HG02938 (cell line): ENCODE results near the gene UBE2E2.
A peak's percentile ranks its signal among the peaks of the same experiment; 100 is the strongest.

Experiments
- ATAC-seq: cut with Tn5 transposase; IDR thresholded peaks from one replicate; pipeline ENCODE4 v1.9.1; 2021; ENCODE audit warnings: mild to moderate bottlenecking, moderate library complexity; ENCODE audit not compliant: unreplicated experiment

Gene UBE2E2

GRCh38 chr3:23468203-23468602 lies 265.1 kb downstream of the UBE2E2 start:
- ATAC-seq = no peak

- ATAC-seq = no peak
Observed at GRCh38 chr3:23474580-23475357, 271.6 kb downstream of the UBE2E2 start.

GRCh38 chr3:23475446-23475845 lies 272.3 kb downstream of the UBE2E2 start:
- no peak for ATAC-seq

- ATAC-seq = no peak
Observed at GRCh38 chr3:23479026-23479425, 275.9 kb downstream of the UBE2E2 start.

GRCh38 chr3:23479615-23480328 lies 276.6 kb downstream of the UBE2E2 start:
- no peak for ATAC-seq

- no peak for ATAC-seq
Observed at GRCh38 chr3:23480329-23480714, 277.2 kb downstream of the UBE2E2 start.

GRCh38 chr3:23481011-23481615 lies 278.0 kb downstream of the UBE2E2 start:
- ATAC-seq = no peak

GRCh38 chr3:23481616-23482278 lies 278.6 kb downstream of the UBE2E2 start:
- ATAC-seq = peak; percentile 80

- no peak for ATAC-seq
Observed at GRCh38 chr3:23484386-23484785, 281.3 kb downstream of the UBE2E2 start.

GRCh38 chr3:23485922-23486321 lies 282.8 kb downstream of the UBE2E2 start:
- no peak for ATAC-seq

- no peak for ATAC-seq
Observed at GRCh38 chr3:23487015-23487414, 283.9 kb downstream of the UBE2E2 start.

- ATAC-seq = no peak
Observed at GRCh38 chr3:23488618-23489017, 285.5 kb downstream of the UBE2E2 start.

- ATAC-seq = no peak
Observed at GRCh38 chr3:23489300-23490158, 286.4 kb downstream of the UBE2E2 start.

GRCh38 chr3:23490459-23490858 lies 287.3 kb downstream of the UBE2E2 start:
- ATAC-seq = no peak

- no peak for ATAC-seq
Observed at GRCh38 chr3:23492057-23492456, 288.9 kb downstream of the UBE2E2 start.

- ATAC-seq = no peak
Observed at GRCh38 chr3:23493889-23494288, 290.8 kb downstream of the UBE2E2 start.

GRCh38 chr3:23494967-23495366 lies 291.8 kb downstream of the UBE2E2 start:
- no peak for ATAC-seq

- ATAC-seq = no peak
Observed at GRCh38 chr3:23495507-23495906, 292.4 kb downstream of the UBE2E2 start.

- ATAC-seq = peak; percentile 74
Observed at GRCh38 chr3:23496165-23496564, 293.0 kb downstream of the UBE2E2 start.

- no peak for ATAC-seq
Observed at GRCh38 chr3:23497156-23497555, 294.0 kb downstream of the UBE2E2 start.
